ENCODE results near the gene EARS2. TPM values are rescaled to one million over a fixed set of nuclear protein-coding genes. Genes with fewer than 3 reads are reported as not detected.

Gene EARS2
- total and polyA plus RNA-seq, 4 donors, result 4.8 to 14.9 (median 8.6) TPM

- no peaks in the 10 kb centered on the region for H3K9me3 ChIP-seq (ENCODE audit: control insufficient read depth, low read length)
- intact Hi-C loops (cut with DNase I), result loop anchor here in 1 of 2 donors (5.0 kb wide), 1 partner anchor 48 kb away; the partner anchor contains the start of genes EARS2 and UBFD1
- no peaks in the 10 kb centered on the region for H3K36me3 ChIP-seq (ENCODE audit: control insufficient read depth in 1 of 2, insufficient read depth in 2 of 2, low read length in 1 of 2)
- whole genome bisulfite sequencing, 2 donors, result 1 to 3% methylated on average over 28 of the region's 28 CpGs
- peak in 1 of 2 donors; percentile 47 for DNase-seq
- peaks cover 0 to 2% of the 10 kb centered on the region in 2 donors for H3K4me1 ChIP-seq (ENCODE audit: control insufficient read depth in 1 of 2, insufficient read depth in 2 of 2, low read length in 2 of 2)
- H3K27me3 ChIP-seq (ENCODE audit: control insufficient read depth in 1 of 2, insufficient read depth in 2 of 2, low read length in 1 of 2), result no peaks in the 10 kb centered on the region
- no peak for ATAC-seq (ENCODE audit: low FRiP score)
- peak overlapping the region; percentile 81 to 86 for H3K4me3 ChIP-seq (ENCODE audit: low read length in 2 of 2)
- H3K27ac ChIP-seq (ENCODE audit: low read depth in 1 of 2, low read length in 2 of 2), result peak overlapping the region in 1 of 2 donors; percentile 13
Observed at GRCh38 chr16:23508589-23509440, 48.3 kb downstream of the EARS2 start.

- Histone ChIP-seq H3K4me1 (ENCODE audit: control insufficient read depth in 1 of 2, insufficient read depth in 2 of 2, low read length in 2 of 2) (peaks cover 0 to 2% of the 10 kb centered on the region in 2 donors), H3K27ac (ENCODE audit: low read depth in 1 of 2, low read length in 2 of 2) (no peak overlapping the region), H3K4me3 (ENCODE audit: low read length in 2 of 2) (no peak overlapping the region), H3K36me3 (ENCODE audit: control insufficient read depth in 1 of 2, insufficient read depth in 2 of 2, low read length in 1 of 2) (no peaks in the 10 kb centered on the region), H3K9me3 (ENCODE audit: control insufficient read depth, low read length) (no peaks in the 10 kb centered on the region), H3K27me3 (ENCODE audit: control insufficient read depth in 1 of 2, insufficient read depth in 2 of 2, low read length in 1 of 2) (no peaks in the 10 kb centered on the region)
- no peak for DNase-seq
- WGBS, 2 donors, result 94 to 97% methylated on average over 8 of the region's 8 CpGs
- no peak for ATAC-seq (ENCODE audit: low FRiP score)
- intact Hi-C loops (cut with DNase I), result loop anchor here in 1 of 2 donors (5.0 kb wide), 1 partner anchor 51 kb away; the partner anchor contains the start of genes EARS2 and UBFD1
Observed at GRCh38 chr16:23506606-23506994, 50.5 kb downstream of the EARS2 start.

GRCh38 chr16:23505671-23506605 is 51.2 kb downstream of the EARS2 start:
- H3K27me3 ChIP-seq (ENCODE audit: control insufficient read depth in 1 of 2, insufficient read depth in 2 of 2, low read length in 1 of 2), result no peaks in the 10 kb centered on the region
- WGBS, 2 donors, result 77 to 87% methylated on average over 7 of the region's 7 CpGs
- no peak for DNase-seq
- H3K27ac ChIP-seq (ENCODE audit: low read depth in 1 of 2, low read length in 2 of 2), result no peak overlapping the region
- H3K9me3 ChIP-seq (ENCODE audit: control insufficient read depth, low read length), result no peaks in the 10 kb centered on the region
- no peak for ATAC-seq (ENCODE audit: low FRiP score)
- H3K4me3 ChIP-seq (ENCODE audit: low read length in 2 of 2), result no peak overlapping the region
- no peaks in the 10 kb centered on the region for H3K36me3 ChIP-seq (ENCODE audit: control insufficient read depth in 1 of 2, insufficient read depth in 2 of 2, low read length in 1 of 2)
- H3K4me1 ChIP-seq (ENCODE audit: control insufficient read depth in 1 of 2, insufficient read depth in 2 of 2, low read length in 2 of 2), result peaks cover 0 to 2% of the 10 kb centered on the region in 2 donors
- intact Hi-C loops (cut with DNase I), result loop anchor here in 1 of 2 donors (5.0 kb wide), 1 partner anchor 51 kb away; the partner anchor contains the start of genes EARS2 and UBFD1

- Histone ChIP-seq H3K4me1 (ENCODE audit: control insufficient read depth in 1 of 2, insufficient read depth in 2 of 2, low read length in 2 of 2) (peaks cover 0 to 2% of the 10 kb centered on the region in 2 donors), H3K27ac (ENCODE audit: low read depth in 1 of 2, low read length in 2 of 2) (peak overlapping the region in 1 of 2 donors; percentile 2), H3K27me3 (ENCODE audit: control insufficient read depth in 1 of 2, insufficient read depth in 2 of 2, low read length in 1 of 2) (no peaks in the 10 kb centered on the region), H3K4me3 (ENCODE audit: low read length in 2 of 2) (no peak overlapping the region), H3K9me3 (ENCODE audit: control insufficient read depth, low read length) (no peaks in the 10 kb centered on the region), H3K36me3 (ENCODE audit: control insufficient read depth in 1 of 2, insufficient read depth in 2 of 2, low read length in 1 of 2) (no peaks in the 10 kb centered on the region)
- DNase-seq, result no peak
- no peak for ATAC-seq (ENCODE audit: low FRiP score)
- WGBS, 2 donors, result 89 to 95% methylated on average over 9 of the region's 9 CpGs
- intact Hi-C loops (cut with DNase I), result loop anchor here in 1 of 2 donors (5.0 kb wide), 1 partner anchor 52 kb away; the partner anchor contains the start of genes EARS2 and UBFD1
Observed at GRCh38 chr16:23505180-23505665, 51.9 kb downstream of the EARS2 start.

GRCh38 chr16:23504453-23505179 is 52.5 kb downstream of the EARS2 start:
- Histone ChIP-seq H3K27me3 (ENCODE audit: control insufficient read depth in 1 of 2, insufficient read depth in 2 of 2, low read length in 1 of 2) (no peaks in the 10 kb centered on the region), H3K27ac (ENCODE audit: low read depth in 1 of 2, low read length in 2 of 2) (peak overlapping the region in 1 of 2 donors; percentile 56), H3K4me1 (ENCODE audit: control insufficient read depth in 1 of 2, insufficient read depth in 2 of 2, low read length in 2 of 2) (peaks cover 0 to 2% of the 10 kb centered on the region in 2 donors), H3K36me3 (ENCODE audit: control insufficient read depth in 1 of 2, insufficient read depth in 2 of 2, low read length in 1 of 2) (no peaks in the 10 kb centered on the region), H3K4me3 (ENCODE audit: low read length in 2 of 2) (no peak overlapping the region), H3K9me3 (ENCODE audit: control insufficient read depth, low read length) (no peaks in the 10 kb centered on the region)
- DNase-seq (peak; percentile 84 to 90), ATAC-seq (ENCODE audit: low FRiP score) (peak; percentile 63)
- intact Hi-C loops (cut with DNase I), result loop anchor here in 1 of 2 donors (5.0 kb wide), 1 partner anchor 53 kb away; the partner anchor contains the start of genes EARS2 and UBFD1
- 30% methylated on average over 13 of the region's 13 CpGs for WGBS, 2 donors

- Histone ChIP-seq H3K9me3 (ENCODE audit: control insufficient read depth, low read length) (no peaks in the 10 kb centered on the region), H3K27ac (ENCODE audit: low read depth in 1 of 2, low read length in 2 of 2) (peak overlapping the region in 1 of 2 donors; percentile 56), H3K36me3 (ENCODE audit: control insufficient read depth in 1 of 2, insufficient read depth in 2 of 2, low read length in 1 of 2) (no peaks in the 10 kb centered on the region), H3K27me3 (ENCODE audit: control insufficient read depth in 1 of 2, insufficient read depth in 2 of 2, low read length in 1 of 2) (no peaks in the 10 kb centered on the region), H3K4me1 (ENCODE audit: control insufficient read depth in 1 of 2, insufficient read depth in 2 of 2, low read length in 2 of 2) (peaks cover 0 to 2% of the 10 kb centered on the region in 2 donors), H3K4me3 (ENCODE audit: low read length in 2 of 2) (no peak overlapping the region)
- peak in 1 of 2 donors; percentile 67 for DNase-seq
- WGBS, 2 donors, result 19 to 33% methylated on average over 4 to 5 of the region's 5 CpGs
- ATAC-seq (ENCODE audit: low FRiP score), result no peak
- intact Hi-C loops (cut with DNase I), result no loop called here
Observed at GRCh38 chr16:23504076-23504452, 53.1 kb downstream of the EARS2 start.

- H3K4me1 ChIP-seq (ENCODE audit: control insufficient read depth in 1 of 2, insufficient read depth in 2 of 2, low read length in 2 of 2), result peaks cover 0 to 2% of the 10 kb centered on the region in 2 donors
- 78 to 79% methylated on average over 2 of the region's 2 CpGs for WGBS, 2 donors
- no peaks in the 10 kb centered on the region for H3K9me3 ChIP-seq (ENCODE audit: control insufficient read depth, low read length)
- H3K27ac ChIP-seq (ENCODE audit: low read depth in 1 of 2, low read length in 2 of 2), result no peak overlapping the region
- no peaks in the 10 kb centered on the region for H3K36me3 ChIP-seq (ENCODE audit: control insufficient read depth in 1 of 2, insufficient read depth in 2 of 2, low read length in 1 of 2)
- H3K4me3 ChIP-seq (ENCODE audit: low read length in 2 of 2), result no peak overlapping the region
- H3K27me3 ChIP-seq (ENCODE audit: control insufficient read depth in 1 of 2, insufficient read depth in 2 of 2, low read length in 1 of 2), result no peaks in the 10 kb centered on the region
- DNase-seq (no peak), ATAC-seq (ENCODE audit: low FRiP score) (no peak)
- intact Hi-C loops (cut with DNase I), result no loop called here
Observed at GRCh38 chr16:23502466-23502865, 54.7 kb downstream of the EARS2 start.
